H9 (cell line): ENCODE measurements around the gene PXDN. TPM values are rescaled to one million over a fixed set of nuclear protein-coding genes. Genes with fewer than 3 reads are reported as not detected.

Source experiments
- DNase-seq: peaks from one replicate; pipeline ENCODE4 v3.0.0-alpha.2; 2017
- H2AFZ ChIP-seq: one replicate; pipeline ENCODE4 v1.6.1; 2013; ENCODE audit warnings: mild to moderate bottlenecking, low read length, control low read depth, moderate library complexity
- H2AK5ac ChIP-seq: 2 replicates; pipeline ENCODE4 v1.6.1; 2013; ENCODE audit warnings: low read length, control low read depth, mixed read lengths; ENCODE audit not compliant: insufficient read length
- H2BK120ac ChIP-seq: one replicate; pipeline ENCODE4 v1.6.1; 2013; ENCODE audit warnings: low read depth, mild to moderate bottlenecking, low read length, control low read depth, inconsistent platforms; ENCODE audit not compliant: poor library complexity, severe bottlenecking
- H2BK12ac ChIP-seq: 2 replicates; pipeline ENCODE4 v1.6.1; 2013; ENCODE audit warnings: low read length, control low read depth, mixed read lengths, low read depth; ENCODE audit not compliant: insufficient read length
- H2BK15ac ChIP-seq: 2 replicates; pipeline ENCODE4 v1.6.1; 2013; ENCODE audit warnings: low read depth, low read length, control low read depth
- H2BK20ac ChIP-seq: one replicate; pipeline ENCODE4 v1.6.1; 2013; ENCODE audit warnings: low read depth, mild to moderate bottlenecking, low read length, control low read depth, inconsistent platforms; ENCODE audit not compliant: poor library complexity, severe bottlenecking
- H2BK5ac ChIP-seq: 2 replicates; pipeline ENCODE4 v1.6.1; 2013; ENCODE audit warnings: low read length, control low read depth, mixed read lengths; ENCODE audit not compliant: insufficient read length
- H3K14ac ChIP-seq: 2 replicates; pipeline ENCODE4 v1.6.1; 2013; ENCODE audit warnings: low read length, control low read depth; ENCODE audit not compliant: insufficient read depth
- H3K18ac ChIP-seq: 2 replicates; pipeline ENCODE4 v1.6.1; 2013; ENCODE audit warnings: low read depth, mild to moderate bottlenecking, mixed read lengths, low read length, control low read depth; ENCODE audit not compliant: insufficient read length
- H3K23ac ChIP-seq: 2 replicates; pipeline ENCODE4 v1.6.1; 2013; ENCODE audit warnings: low read length, control low read depth, mixed read lengths, low read depth; ENCODE audit not compliant: insufficient read length
- H3K23me2 ChIP-seq: 2 replicates; pipeline ENCODE4 v1.6.1; 2013; ENCODE audit warnings: low read depth, mild to moderate bottlenecking, mixed read lengths, low read length, control low read depth; ENCODE audit not compliant: insufficient read length, poor library complexity, severe bottlenecking
- H3K27ac ChIP-seq: 2 replicates; pipeline ENCODE4 v1.5.1; 2013; ENCODE audit warnings: low read length, control low read depth, mixed read lengths, low read depth; ENCODE audit not compliant: insufficient read length
- H3K27me3 ChIP-seq: 2 replicates; pipeline ENCODE4 v1.6.1; 2013; ENCODE audit warnings: low read length, control low read depth, inconsistent platforms; ENCODE audit not compliant: insufficient read depth
- H3K4ac ChIP-seq: 2 replicates; pipeline ENCODE4 v1.6.1; 2013; ENCODE audit warnings: low read depth, mild to moderate bottlenecking, control low read depth, inconsistent platforms, low read length, moderate library complexity
- H3K4me1 ChIP-seq: 2 replicates; pipeline ENCODE4 v1.6.1; 2013; ENCODE audit warnings: low read length, control low read depth, inconsistent platforms; ENCODE audit not compliant: insufficient read depth
- H3K4me2 ChIP-seq: 2 replicates; pipeline ENCODE4 v1.6.1; 2013; ENCODE audit warnings: low read length, control low read depth, mixed read lengths; ENCODE audit not compliant: insufficient read length, insufficient read depth
- H3K56ac ChIP-seq: 2 replicates; pipeline ENCODE4 v1.6.1; 2013; ENCODE audit warnings: low read depth, mild to moderate bottlenecking, mixed read lengths, low read length, control low read depth; ENCODE audit not compliant: insufficient read length
- H3K79me1 ChIP-seq: 2 replicates; pipeline ENCODE4 v1.6.1; 2013; ENCODE audit warnings: low read depth, mild to moderate bottlenecking, moderate library complexity, low read length, control low read depth, inconsistent platforms; ENCODE audit not compliant: insufficient read depth, poor library complexity, severe bottlenecking
- H3K79me2 ChIP-seq: 2 replicates; pipeline ENCODE4 v1.6.1; 2013; ENCODE audit warnings: low read length, control low read depth, inconsistent platforms; ENCODE audit not compliant: insufficient read depth
- H3K9ac ChIP-seq: 2 replicates; pipeline ENCODE4 v1.6.1; 2013; ENCODE audit warnings: low read length, control low read depth, mixed read lengths; ENCODE audit not compliant: insufficient read length; ENCODE audit errors: extremely low read depth
- H3K9me3 ChIP-seq: one replicate; pipeline ENCODE4 v1.6.1; 2013; ENCODE audit warnings: low read depth, low read length, inconsistent platforms; ENCODE audit not compliant: control insufficient read depth
- H3T11ph ChIP-seq: one replicate; pipeline ENCODE4 v1.6.1; 2013; ENCODE audit warnings: mild to moderate bottlenecking, low read length, control low read depth, inconsistent platforms
- H4K20me1 ChIP-seq: one replicate; pipeline ENCODE4 v1.6.1; 2013; ENCODE audit not compliant: control insufficient read depth, insufficient read length, insufficient read depth
- H4K5ac ChIP-seq: 2 replicates; pipeline ENCODE4 v1.6.1; 2013; ENCODE audit warnings: low read depth, mild to moderate bottlenecking, mixed read lengths, low read length, control low read depth; ENCODE audit not compliant: insufficient read length
- H4K8ac ChIP-seq: replicated peaks from 2 replicates; pipeline ENCODE4 v1.6.1; 2013; ENCODE audit warnings: low read length, control low read depth, mixed read lengths, low read depth; ENCODE audit not compliant: insufficient read length
- H4K91ac ChIP-seq: 2 replicates; pipeline ENCODE4 v1.6.1; 2013; ENCODE audit warnings: low read depth, mild to moderate bottlenecking, moderate library complexity, mixed read lengths, low read length, control low read depth; ENCODE audit not compliant: insufficient read length
- H3K27ac Mint-ChIP-seq, 3 experiments: 2 replicates in 2 of 3; 3 replicates in 1 of 3; pipeline ENCODE4 v1.8.0; 2020 to 2021; ENCODE audit warnings: mixed read lengths in 3 of 3, mild to moderate bottlenecking in 1 of 3, moderate library complexity in 1 of 3
- H3K27me3 Mint-ChIP-seq: 2 replicates; pipeline ENCODE4 v1.8.0; 2021; ENCODE audit warnings: low read depth, mild to moderate bottlenecking, moderate library complexity, mixed read lengths
- H3K36me3 Mint-ChIP-seq, 3 experiments: 2 replicates in 2 of 3; 3 replicates in 1 of 3; pipeline ENCODE4 v1.8.0; 2020 to 2021; ENCODE audit warnings: low read depth in 3 of 3, mixed read lengths in 3 of 3; ENCODE audit not compliant: insufficient read depth in 1 of 3
- H3K4me1 Mint-ChIP-seq, 2 experiments: 2 replicates each; pipeline ENCODE4 v1.8.0; 2020; ENCODE audit warnings: mixed read lengths in 2 of 2
- H3K4me3 Mint-ChIP-seq, 2 experiments: 2 replicates in 1 of 2; 3 replicates in 1 of 2; pipeline ENCODE4 v1.8.0; 2020 to 2021; ENCODE audit warnings: mild to moderate bottlenecking in 2 of 2, mixed read lengths in 2 of 2, moderate library complexity in 1 of 2
- H3K9me3 Mint-ChIP-seq, 2 experiments: 2 replicates in 1 of 2; 3 replicates in 1 of 2; pipeline ENCODE4 v1.8.0; 2020; ENCODE audit warnings: mild to moderate bottlenecking in 2 of 2, mixed read lengths in 2 of 2, moderate library complexity in 1 of 2
- WGBS: extraction: QIAGEN DNeasy Blood & Tissue Kit; methylation state at CpG from one replicate; pipeline ENCODE4 v1.1.7; 2013; ENCODE audit warnings: missing lambda C conversion rate, low lambda C conversion rate, mixed read lengths; ENCODE audit not compliant: insufficient read length; ENCODE audit errors: extremely low coverage; 5-methylcytosine and 5-hydroxymethylcytosine counted together
- total RNA-seq: library from RNA; stranded (reverse); gene quantifications from 2 replicates; pipeline ENCODE4 v1.2.1, GENCODE V29; 2021
- TF ChIP-seq, protein P1 (sequence below): fragments of 200-600 bp; sonication (generic); conservative IDR thresholded peaks from 3 replicates; pipeline ENCODE4 v1.8.0; 2021; ENCODE audit warnings: antibody characterized with exemption, mild to moderate bottlenecking

The PXDN gene
- total RNA-seq, 1 experiment from 2014 or later, result 146 TPM

DNA sequence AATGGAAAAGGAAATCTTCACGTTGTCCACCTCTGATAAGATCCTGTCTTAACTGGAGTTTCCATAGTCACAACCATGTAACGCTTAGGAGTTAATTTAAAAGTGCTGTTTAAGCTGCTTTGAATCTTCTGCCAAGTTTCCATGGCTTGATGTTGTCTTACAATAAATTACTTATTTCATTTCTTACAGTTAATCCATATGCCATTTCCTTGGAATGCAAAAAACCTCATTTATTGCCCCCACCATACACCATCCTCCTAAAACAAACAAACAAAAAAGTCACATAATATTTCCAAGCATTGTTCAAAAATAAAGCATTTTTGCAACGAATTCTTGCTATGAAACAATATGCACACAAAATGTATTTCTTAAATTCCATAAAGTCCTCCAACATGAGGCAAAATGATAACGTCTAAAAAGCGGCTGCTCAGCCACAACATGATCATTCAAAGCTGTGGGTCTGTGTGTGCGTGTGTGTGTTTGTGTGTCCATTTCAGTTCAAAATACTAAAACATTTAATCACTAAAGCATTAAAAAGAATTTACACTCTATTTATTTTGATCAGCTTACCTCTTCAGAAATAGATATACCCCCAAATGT lies 46.8 kb upstream of the PXDN start:
- H3K4me1 Mint-ChIP-seq, result peaks cover 14 to 16% of the 10 kb centered on the region in 2 experiments
- Histone ChIP-seq H2BK120ac (no peak overlapping the region), H2AFZ (no peak overlapping the region), H2BK20ac (no peak overlapping the region), H3K14ac (no peak overlapping the region), H4K8ac (no peak overlapping the region), H3K4me1 (no peaks in the 10 kb centered on the region; the same call in 1 of the 2 replicates), H3K9me3 (no peaks in the 10 kb centered on the region), H2BK5ac (no peak overlapping the region), H2BK15ac (no peak overlapping the region), H3K27me3 (no peaks in the 10 kb centered on the region), H3K56ac (no peak overlapping the region), H3T11ph (no peak overlapping the region), H3K27ac (no peak overlapping the region), H3K23ac (no peak overlapping the region), H4K20me1 (no peaks in the 10 kb centered on the region), H3K9ac (no peak overlapping the region), H3K4me2 (no peak overlapping the region), H3K79me2 (no peaks in the 10 kb centered on the region), H4K5ac (no peak overlapping the region), H3K4ac (no peak overlapping the region), H4K91ac (no peak overlapping the region), H3K79me1 (no peaks in the 10 kb centered on the region), H2BK12ac (no peak overlapping the region), H3K18ac (no peak overlapping the region), H2AK5ac (no peak overlapping the region), H3K23me2 (no peaks in the 10 kb centered on the region)
- TF ChIP-seq, protein P1, sequence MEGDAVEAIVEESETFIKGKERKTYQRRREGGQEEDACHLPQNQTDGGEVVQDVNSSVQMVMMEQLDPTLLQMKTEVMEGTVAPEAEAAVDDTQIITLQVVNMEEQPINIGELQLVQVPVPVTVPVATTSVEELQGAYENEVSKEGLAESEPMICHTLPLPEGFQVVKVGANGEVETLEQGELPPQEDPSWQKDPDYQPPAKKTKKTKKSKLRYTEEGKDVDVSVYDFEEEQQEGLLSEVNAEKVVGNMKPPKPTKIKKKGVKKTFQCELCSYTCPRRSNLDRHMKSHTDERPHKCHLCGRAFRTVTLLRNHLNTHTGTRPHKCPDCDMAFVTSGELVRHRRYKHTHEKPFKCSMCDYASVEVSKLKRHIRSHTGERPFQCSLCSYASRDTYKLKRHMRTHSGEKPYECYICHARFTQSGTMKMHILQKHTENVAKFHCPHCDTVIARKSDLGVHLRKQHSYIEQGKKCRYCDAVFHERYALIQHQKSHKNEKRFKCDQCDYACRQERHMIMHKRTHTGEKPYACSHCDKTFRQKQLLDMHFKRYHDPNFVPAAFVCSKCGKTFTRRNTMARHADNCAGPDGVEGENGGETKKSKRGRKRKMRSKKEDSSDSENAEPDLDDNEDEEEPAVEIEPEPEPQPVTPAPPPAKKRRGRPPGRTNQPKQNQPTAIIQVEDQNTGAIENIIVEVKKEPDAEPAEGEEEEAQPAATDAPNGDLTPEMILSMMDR, result no peak
- WGBS, result no CpG with 5 or more reads among the region's 6 CpGs
- H3K27ac Mint-ChIP-seq, result no peak overlapping the region
- H3K9me3 Mint-ChIP-seq, result no peaks in the 10 kb centered on the region
- no peaks in the 10 kb centered on the region for H3K36me3 Mint-ChIP-seq
- H3K4me3 Mint-ChIP-seq, result no peak overlapping the region
- no peaks in the 10 kb centered on the region for H3K27me3 Mint-ChIP-seq
- DNase-seq, result no peak
